ENCODE data around the gene GEMIN5. TPM values are rescaled to one million over a fixed set of nuclear protein-coding genes. Genes with fewer than 3 reads are reported as not detected.

The GEMIN5 gene
- total RNA-seq, 3 donors from 2014 or later: 14.4 to 23.2 (median 19.3) TPM

DNA sequence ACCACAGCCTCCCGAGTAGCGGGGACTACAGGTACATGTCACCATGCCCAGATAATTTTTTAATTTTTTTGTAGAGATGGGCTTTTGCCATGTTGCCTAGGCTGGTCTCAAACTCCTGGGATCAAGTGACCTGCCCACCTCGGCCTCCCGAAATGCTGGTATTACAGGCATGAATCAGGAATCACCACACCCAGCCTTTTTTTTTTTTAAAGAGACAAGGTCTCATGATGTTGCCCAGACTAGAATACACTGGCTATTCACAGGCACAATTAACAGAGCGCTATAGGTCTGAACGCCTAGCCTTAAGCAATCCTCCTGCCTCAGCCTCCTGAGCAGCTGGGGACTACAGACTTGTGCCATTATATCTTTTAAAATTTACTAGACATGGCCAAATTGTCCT lies 36.1 kb downstream of the GEMIN5 start:
- H3K36me3 ChIP-seq: no peaks in the 10 kb centered on the region
- TF ChIP-seq, protein P1, sequence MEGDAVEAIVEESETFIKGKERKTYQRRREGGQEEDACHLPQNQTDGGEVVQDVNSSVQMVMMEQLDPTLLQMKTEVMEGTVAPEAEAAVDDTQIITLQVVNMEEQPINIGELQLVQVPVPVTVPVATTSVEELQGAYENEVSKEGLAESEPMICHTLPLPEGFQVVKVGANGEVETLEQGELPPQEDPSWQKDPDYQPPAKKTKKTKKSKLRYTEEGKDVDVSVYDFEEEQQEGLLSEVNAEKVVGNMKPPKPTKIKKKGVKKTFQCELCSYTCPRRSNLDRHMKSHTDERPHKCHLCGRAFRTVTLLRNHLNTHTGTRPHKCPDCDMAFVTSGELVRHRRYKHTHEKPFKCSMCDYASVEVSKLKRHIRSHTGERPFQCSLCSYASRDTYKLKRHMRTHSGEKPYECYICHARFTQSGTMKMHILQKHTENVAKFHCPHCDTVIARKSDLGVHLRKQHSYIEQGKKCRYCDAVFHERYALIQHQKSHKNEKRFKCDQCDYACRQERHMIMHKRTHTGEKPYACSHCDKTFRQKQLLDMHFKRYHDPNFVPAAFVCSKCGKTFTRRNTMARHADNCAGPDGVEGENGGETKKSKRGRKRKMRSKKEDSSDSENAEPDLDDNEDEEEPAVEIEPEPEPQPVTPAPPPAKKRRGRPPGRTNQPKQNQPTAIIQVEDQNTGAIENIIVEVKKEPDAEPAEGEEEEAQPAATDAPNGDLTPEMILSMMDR (IDR thresholded peaks at IDR 0.05): no peak
- no peak for TF ChIP-seq POLR2A (IDR thresholded peaks at IDR 0.05)
- no peak for TF ChIP-seq POLR2AphosphoS5 (IDR thresholded peaks at IDR 0.05)
- H3K4me3 ChIP-seq: no peak overlapping the region
- no peaks in the 10 kb centered on the region for H3K4me1 ChIP-seq
- DNase-seq (ENCODE audit: low spot score in 2 of 2): no peak
- no peak overlapping the region for H3K27ac ChIP-seq
- intact Hi-C loops (cut with DNase I; ENCODE audit: low total_unique reads): no loop called here
- H3K27me3 ChIP-seq: no peaks in the 10 kb centered on the region
- no peaks in the 10 kb centered on the region for H3K9me3 ChIP-seq

DNA sequence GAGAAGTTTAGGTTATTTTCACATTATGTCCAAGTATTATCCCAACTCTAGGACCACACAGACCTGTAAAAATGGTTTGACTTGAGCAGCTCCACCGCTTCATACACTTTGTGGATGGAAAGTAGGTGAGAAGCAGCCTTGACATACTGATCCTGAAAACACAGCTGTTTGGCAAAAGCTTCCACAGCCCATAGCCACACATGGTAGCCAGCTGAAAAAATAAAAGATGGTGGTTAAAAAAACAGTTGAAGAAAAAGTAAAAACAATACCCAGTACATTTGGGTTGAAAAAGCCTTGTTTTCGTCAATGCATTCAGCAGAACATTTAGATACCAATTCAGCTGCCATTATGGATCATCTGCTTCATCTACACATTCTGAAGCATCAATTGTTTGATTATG lies 36.7 kb downstream of the GEMIN5 start:
- H3K27me3 ChIP-seq: no peaks in the 10 kb centered on the region
- no peak overlapping the region for H3K4me3 ChIP-seq
- H3K4me1 ChIP-seq: no peaks in the 10 kb centered on the region
- H3K36me3 ChIP-seq: no peaks in the 10 kb centered on the region
- intact Hi-C loops (cut with DNase I; ENCODE audit: low total_unique reads): no loop called here
- H3K27ac ChIP-seq: no peak overlapping the region
- no peak for DNase-seq (ENCODE audit: low spot score in 2 of 2)
- no peaks in the 10 kb centered on the region for H3K9me3 ChIP-seq
- TF ChIP-seq POLR2AphosphoS5 (IDR thresholded peaks at IDR 0.05) (no peak), POLR2A (IDR thresholded peaks at IDR 0.05) (no peak)
- TF ChIP-seq, protein P1 (IDR thresholded peaks at IDR 0.05): no peak

- H3K9me3 ChIP-seq: no peaks in the 10 kb centered on the region
- no peak overlapping the region for H3K4me3 ChIP-seq
- H3K27me3 ChIP-seq: no peaks in the 10 kb centered on the region
- intact Hi-C loops (cut with DNase I; ENCODE audit: low total_unique reads): no loop called here
- TF ChIP-seq POLR2AphosphoS5 (IDR thresholded peaks at IDR 0.05) (no peak), POLR2A (IDR thresholded peaks at IDR 0.05) (no peak)
- TF ChIP-seq, protein P1 (IDR thresholded peaks at IDR 0.05): no peak
- DNase-seq (ENCODE audit: low spot score in 2 of 2): no peak
- H3K4me1 ChIP-seq: no peaks in the 10 kb centered on the region
- no peaks in the 10 kb centered on the region for H3K36me3 ChIP-seq
- peak overlapping the region; percentile 1 to 52 for H3K27ac ChIP-seq
These were observed 37.9 kb downstream of the GEMIN5 start for GRCh38 chr5:154900066-154900465.

DNA sequence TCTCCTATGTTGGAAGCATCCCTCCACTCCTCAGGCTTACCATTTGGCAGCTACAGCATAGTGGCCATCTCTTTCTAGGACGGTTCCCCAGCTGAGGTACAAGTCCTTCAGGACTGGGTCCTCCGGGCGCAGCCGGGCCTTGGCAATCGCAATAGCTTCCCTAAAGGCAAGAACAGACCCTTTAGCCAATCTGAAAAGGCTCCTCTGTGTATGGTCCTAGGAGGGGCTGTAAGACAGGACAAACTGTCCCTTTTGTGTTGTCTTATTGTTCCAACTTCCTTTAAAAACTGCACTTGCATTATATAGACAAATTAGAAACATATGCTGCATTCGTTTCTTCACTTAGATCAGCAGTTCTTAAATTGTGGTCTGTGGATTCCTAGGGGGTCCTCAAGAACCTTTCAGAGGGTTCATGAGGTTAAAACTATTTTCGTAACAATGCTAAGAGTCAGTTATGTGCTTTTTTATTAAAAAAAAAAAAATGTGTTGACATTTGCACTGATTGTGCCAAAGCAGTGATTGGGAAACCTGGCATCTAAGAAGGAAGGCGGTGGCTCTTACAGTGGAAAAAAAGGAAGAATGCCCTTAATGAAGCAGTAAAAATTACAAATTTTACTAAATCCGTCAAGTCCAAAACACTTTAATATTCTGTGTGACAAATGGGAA lies 38.7 kb downstream of the GEMIN5 start:
- Histone ChIP-seq H3K4me3 (peak overlapping the region in 1 of 3 donors; percentile 0), H3K9me3 (no peaks in the 10 kb centered on the region), H3K36me3 (no peaks in the 10 kb centered on the region), H3K27me3 (no peaks in the 10 kb centered on the region), H3K4me1 (no peaks in the 10 kb centered on the region), H3K27ac (peak overlapping the region; percentile 65 to 75)
- no peak for DNase-seq (ENCODE audit: low spot score in 2 of 2)
- intact Hi-C loops (cut with DNase I; ENCODE audit: low total_unique reads): no loop called here
- TF ChIP-seq, protein P1 (IDR thresholded peaks at IDR 0.05): no peak
- TF ChIP-seq POLR2AphosphoS5 (IDR thresholded peaks at IDR 0.05) (no peak), POLR2A (IDR thresholded peaks at IDR 0.05) (no peak)

- Histone ChIP-seq H3K4me1 (no peaks in the 10 kb centered on the region), H3K9me3 (no peaks in the 10 kb centered on the region), H3K27ac (peak overlapping the region; percentile 40 to 65), H3K27me3 (no peaks in the 10 kb centered on the region), H3K4me3 (peak overlapping the region in 1 of 3 donors; percentile 0), H3K36me3 (no peaks in the 10 kb centered on the region)
- TF ChIP-seq POLR2A (IDR thresholded peaks at IDR 0.05) (no peak), POLR2AphosphoS5 (IDR thresholded peaks at IDR 0.05) (no peak)
- TF ChIP-seq, protein P1 (IDR thresholded peaks at IDR 0.05): no peak
- DNase-seq (ENCODE audit: low spot score in 2 of 2): no peak
- intact Hi-C loops (cut with DNase I; ENCODE audit: low total_unique reads): no loop called here
These were observed 39.8 kb downstream of the GEMIN5 start for GRCh38 chr5:154898210-154898609.
